IgD-negative memory B cell (primary cell): ENCODE data around the gene HOXB7. TPM values are rescaled to one million over a fixed set of nuclear protein-coding genes. Genes with fewer than 3 reads are reported as not detected.

Experiments used
- H3K27ac Mint-ChIP-seq, 3 donors: one replicate each; pipeline ENCODE4 v1.8.0; 2020 to 2022; ENCODE audit warnings: mild to moderate bottlenecking in 3 of 3, mixed read lengths in 3 of 3, moderate library complexity in 1 of 3
- H3K27me3 Mint-ChIP-seq: one replicate; pipeline ENCODE4 v1.8.0; 2021; ENCODE audit warnings: mixed read lengths
- H3K36me3 Mint-ChIP-seq: one replicate; pipeline ENCODE4 v1.8.0; 2020; ENCODE audit warnings: mild to moderate bottlenecking, mixed read lengths
- H3K4me1 Mint-ChIP-seq, 3 donors: one replicate each; pipeline ENCODE4 v1.8.0; 2020 to 2022; ENCODE audit warnings: mixed read lengths in 3 of 3, mild to moderate bottlenecking in 1 of 3
- H3K4me3 Mint-ChIP-seq, 4 donors: one replicate each; pipeline ENCODE4 v1.8.0; 2020 to 2022; ENCODE audit warnings: mild to moderate bottlenecking in 4 of 4, mixed read lengths in 4 of 4, moderate library complexity in 3 of 4
- H3K9me3 Mint-ChIP-seq, 3 donors: one replicate each; pipeline ENCODE4 v1.8.0; 2020 to 2021; ENCODE audit warnings: mixed read lengths in 3 of 3, mild to moderate bottlenecking in 1 of 3
- polyA plus RNA-seq: library from polyadenylated mRNA; unstranded; fragments of 300-500 nt; fragmentation: Illumina TruSeq; gene quantifications from one replicate; pipeline ENCODE4 v1.2.3, GENCODE V29; 2021

Gene HOXB7
- polyA plus RNA-seq, 1 donor from 2014 or later: not detected

GRCh38 chr17:48630009-48630924 is 19.4 kb upstream of the HOXB7 start:
- H3K4me3 Mint-ChIP-seq: no peak overlapping the region
- H3K36me3 Mint-ChIP-seq: peaks cover 1% of the 10 kb centered on the region
- H3K27ac Mint-ChIP-seq: peak overlapping the region in 1 of 3 donors; percentile 34
- peaks cover 63% of the 10 kb centered on the region for H3K27me3 Mint-ChIP-seq
- peaks cover 5 to 10% (median 5%) of the 10 kb centered on the region in 3 donors for H3K4me1 Mint-ChIP-seq
- H3K9me3 Mint-ChIP-seq: peaks cover 0 to 4% (median 0%) of the 10 kb centered on the region in 3 donors

DNA sequence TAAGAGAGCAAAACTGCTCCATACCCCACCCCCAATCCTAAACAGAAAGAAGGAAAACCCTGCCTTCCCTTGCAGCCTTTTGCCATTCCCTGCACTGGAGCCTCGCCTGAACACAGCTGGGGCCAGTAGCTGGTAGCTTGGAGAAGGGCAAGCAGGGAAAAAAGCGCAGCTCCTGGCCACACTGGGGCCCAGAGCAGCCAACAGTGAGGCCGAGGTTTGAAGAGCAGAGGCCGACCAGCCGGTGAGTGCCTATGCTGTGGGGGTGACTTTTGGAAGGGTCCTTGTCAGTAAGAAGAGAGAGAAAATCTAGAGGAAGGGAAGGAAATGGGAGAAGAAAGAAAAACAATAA is 18.6 kb upstream of the HOXB7 start:
- peak overlapping the region in 1 of 3 donors; percentile 26 for H3K27ac Mint-ChIP-seq
- peaks cover 5% of the 10 kb centered on the region in 3 donors for H3K4me1 Mint-ChIP-seq
- H3K9me3 Mint-ChIP-seq: peaks cover 0 to 4% (median 0%) of the 10 kb centered on the region in 3 donors
- H3K4me3 Mint-ChIP-seq: no peak overlapping the region
- H3K36me3 Mint-ChIP-seq: peaks cover 1% of the 10 kb centered on the region
- H3K27me3 Mint-ChIP-seq: peaks cover 55% of the 10 kb centered on the region

DNA sequence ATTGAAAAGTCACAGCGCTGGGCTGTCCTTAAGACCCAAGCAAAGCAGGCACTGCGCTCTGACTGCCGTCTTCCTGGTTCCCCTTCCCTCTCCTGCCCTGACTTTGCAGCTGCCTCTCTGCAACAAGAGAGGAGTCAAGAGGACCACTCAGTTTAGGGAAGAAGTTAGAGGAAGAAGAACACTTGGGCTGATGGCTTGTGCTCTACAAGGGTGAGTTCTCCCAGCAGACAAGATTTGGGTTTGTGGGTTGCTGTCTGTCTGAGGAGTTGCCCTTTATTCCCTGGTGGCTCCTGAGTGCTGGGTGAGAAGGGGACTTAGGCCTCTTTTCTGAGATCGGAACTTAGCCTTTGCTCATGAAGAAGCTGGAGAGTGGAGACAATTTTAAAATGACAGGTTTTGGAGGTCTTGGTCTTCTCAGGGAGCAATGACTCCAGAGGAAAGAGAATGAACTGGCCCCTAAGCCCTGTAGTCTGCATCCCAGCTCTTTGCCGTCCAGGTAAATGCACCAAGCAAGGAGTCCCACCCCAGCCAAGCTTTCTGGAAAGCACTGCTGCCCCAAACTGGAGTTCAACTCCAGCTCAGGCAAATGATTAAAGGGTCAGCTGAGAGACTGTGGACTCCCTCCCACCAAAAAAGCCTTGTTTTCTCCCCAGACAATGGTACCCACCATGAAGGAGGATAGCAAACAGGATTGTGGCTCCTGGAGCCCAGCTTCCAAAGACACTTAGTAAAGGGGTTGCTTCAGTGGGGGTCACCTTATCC is 18.0 kb upstream of the HOXB7 start:
- Mint-ChIP-seq H3K9me3 (peaks cover 0 to 4% (median 0%) of the 10 kb centered on the region in 3 donors), H3K4me1 (peaks cover 5% of the 10 kb centered on the region in 3 donors), H3K36me3 (peaks cover 1% of the 10 kb centered on the region), H3K27me3 (peaks cover 56% of the 10 kb centered on the region), H3K4me3 (peak overlapping the region in 1 of 4 donors; percentile 48), H3K27ac (peak overlapping the region in 2 of 3 donors; percentile 26 to 84)

- peak overlapping the region in 3 of 4 donors; percentile 9 to 80 (median 48) for H3K4me3 Mint-ChIP-seq
- peaks cover 0 to 4% (median 0%) of the 10 kb centered on the region in 3 donors for H3K9me3 Mint-ChIP-seq
- H3K36me3 Mint-ChIP-seq: peaks cover under 1% of the 10 kb centered on the region
- H3K4me1 Mint-ChIP-seq: peaks cover 4 to 5% (median 5%) of the 10 kb centered on the region in 3 donors
- H3K27ac Mint-ChIP-seq: peak overlapping the region in 2 of 3 donors; percentile 61 to 84
- H3K27me3 Mint-ChIP-seq: peaks cover 57% of the 10 kb centered on the region
These were observed 17.1 kb upstream of the HOXB7 start for GRCh38 chr17:48627623-48628521.

DNA sequence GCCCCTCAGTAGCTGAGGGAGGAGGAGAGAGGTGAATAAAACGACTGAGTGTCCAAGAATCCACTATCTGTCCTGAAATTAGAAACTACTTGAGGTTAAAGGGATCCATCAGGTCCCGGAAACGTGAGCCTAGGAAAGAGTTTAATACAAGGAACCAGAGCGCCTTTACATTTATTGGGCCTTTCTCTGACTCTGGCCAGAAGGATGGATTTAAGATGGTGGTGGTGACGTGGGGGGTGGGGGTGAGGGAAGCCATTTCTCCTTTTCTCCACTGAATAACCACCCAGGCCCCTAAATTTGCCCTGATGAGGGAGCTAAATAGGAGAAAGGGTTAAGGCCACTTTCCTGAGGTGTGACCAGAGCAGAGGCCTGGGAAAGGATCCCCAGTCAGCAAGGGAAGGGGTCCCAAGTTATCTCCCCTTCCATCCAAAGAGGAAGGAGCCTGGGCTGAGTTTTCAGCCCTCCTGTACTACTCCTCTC is 16.3 kb upstream of the HOXB7 start:
- H3K27ac Mint-ChIP-seq: peak overlapping the region in 1 of 3 donors; percentile 21
- peaks cover 0 to 5% (median 5%) of the 10 kb centered on the region in 3 donors for H3K4me1 Mint-ChIP-seq
- no peaks in the 10 kb centered on the region for H3K36me3 Mint-ChIP-seq
- peaks cover 0 to 4% (median 0%) of the 10 kb centered on the region in 3 donors for H3K9me3 Mint-ChIP-seq
- peaks cover 59% of the 10 kb centered on the region for H3K27me3 Mint-ChIP-seq
- H3K4me3 Mint-ChIP-seq: peak overlapping the region in 3 of 4 donors; percentile 45 to 80 (median 74)

DNA sequence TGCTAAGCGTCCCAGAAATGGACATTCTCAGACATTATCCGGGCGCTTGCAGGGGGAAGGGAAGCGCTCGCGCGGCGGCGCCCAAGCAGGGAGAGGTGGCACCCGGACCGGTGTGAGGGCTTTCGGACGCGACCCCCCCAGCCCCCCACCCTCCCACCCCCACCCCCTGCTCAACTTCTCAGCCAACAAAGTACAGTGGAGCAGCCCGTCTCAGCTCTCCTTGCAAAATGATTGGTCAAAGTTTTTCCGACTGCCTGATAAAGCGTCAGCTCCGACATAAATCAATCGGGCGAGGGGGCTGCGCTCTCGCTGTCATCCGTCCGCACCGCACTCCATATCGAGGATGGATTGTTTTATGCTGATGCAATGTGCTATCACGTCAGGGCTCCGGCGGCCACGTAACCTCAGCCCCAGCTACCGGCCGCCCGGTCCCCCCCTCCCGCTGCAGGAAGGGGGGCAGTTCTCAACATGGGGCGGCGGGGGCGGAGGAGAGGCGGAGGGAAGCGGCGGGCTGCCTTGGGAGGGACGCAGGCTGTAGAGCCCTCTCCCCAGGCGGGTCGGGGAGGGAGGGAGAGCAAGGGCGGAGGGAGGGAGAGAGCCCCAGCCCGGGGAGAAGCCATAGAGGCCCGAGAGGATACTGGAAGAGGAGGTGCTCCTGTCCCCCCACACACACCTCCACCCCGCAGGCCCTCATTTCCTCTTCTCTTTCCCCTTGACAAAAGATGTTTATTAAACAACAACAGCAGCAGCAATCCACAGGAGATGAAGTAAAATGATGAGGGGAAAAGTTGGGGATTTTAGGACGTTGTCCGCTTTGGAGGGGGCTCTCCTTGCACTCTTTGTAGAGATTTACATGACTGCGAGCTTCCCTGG is 15.7 kb upstream of the HOXB7 start, which contains the start of gene HOXB9:
Gene HOXB9 (minus strand): TSS at position 114 of the 873 bp plus-strand sequence. CDS start 89 bp downstream, at position 25.
- peaks cover 0 to 5% (median 5%) of the 10 kb centered on the region in 3 donors for H3K4me1 Mint-ChIP-seq
- peaks cover 61% of the 10 kb centered on the region for H3K27me3 Mint-ChIP-seq
- no peaks in the 10 kb centered on the region for H3K36me3 Mint-ChIP-seq
- H3K4me3 Mint-ChIP-seq: peak within 1 kb of the TSS; percentile 74 to 93 (median 83)
- peak within 1 kb of the TSS; percentile 32 to 74 (median 71) for H3K27ac Mint-ChIP-seq
- peaks cover 0 to 4% (median 0%) of the 10 kb centered on the region in 3 donors for H3K9me3 Mint-ChIP-seq

DNA sequence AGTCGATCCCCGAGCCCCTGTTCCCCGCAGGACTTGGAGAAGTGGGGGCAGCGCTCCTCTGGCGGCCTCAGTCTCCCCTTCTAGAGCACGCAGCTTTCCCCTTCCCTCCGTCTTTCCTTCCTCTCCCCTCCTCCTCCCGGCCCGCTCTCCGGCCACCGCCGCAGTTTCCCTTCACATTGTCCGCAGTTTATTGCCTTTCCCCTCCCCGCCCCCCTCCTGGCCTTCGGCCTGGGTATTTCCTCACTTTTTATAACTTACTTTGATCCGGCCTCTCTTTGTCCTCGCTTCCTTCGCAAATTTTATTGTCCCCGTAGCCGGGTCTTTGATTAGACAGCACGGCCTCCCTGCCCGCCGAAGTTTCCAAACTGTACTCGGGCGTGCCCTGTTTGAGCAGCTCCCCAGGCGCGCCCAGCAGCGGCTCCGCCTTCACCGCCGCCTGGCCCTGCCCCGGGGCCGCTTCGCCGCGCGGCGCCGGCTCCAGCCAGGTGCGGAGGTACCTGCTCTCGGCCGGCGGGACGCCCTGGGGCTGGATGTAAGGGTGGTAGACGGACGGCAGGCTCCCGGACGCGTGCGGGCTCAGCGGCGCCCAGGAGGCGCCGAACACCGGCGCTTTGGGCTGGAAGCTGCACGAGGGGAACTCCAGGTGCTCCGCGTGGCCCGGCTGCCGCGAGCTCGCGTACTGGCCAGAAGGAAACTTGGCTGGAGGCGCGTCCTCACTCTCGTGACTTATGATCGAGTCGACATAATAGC is 14.9 kb upstream of the HOXB7 start:
- peak overlapping the region; percentile 32 to 74 (median 39) for H3K27ac Mint-ChIP-seq
- H3K9me3 Mint-ChIP-seq: peaks cover 0 to 4% (median 0%) of the 10 kb centered on the region in 3 donors
- peaks cover 67% of the 10 kb centered on the region for H3K27me3 Mint-ChIP-seq
- peak overlapping the region; percentile 74 to 93 (median 83) for H3K4me3 Mint-ChIP-seq
- H3K4me1 Mint-ChIP-seq: peaks cover 0 to 5% (median 5%) of the 10 kb centered on the region in 3 donors
- H3K36me3 Mint-ChIP-seq: peaks cover 1% of the 10 kb centered on the region

- Mint-ChIP-seq H3K4me3 (peak overlapping the region; percentile 41 to 90 (median 70)), H3K27me3 (peaks cover 73% of the 10 kb centered on the region), H3K27ac (peak overlapping the region in 2 of 3 donors; percentile 64 to 76), H3K36me3 (peaks cover 1% of the 10 kb centered on the region), H3K9me3 (peaks cover 0 to 4% (median 0%) of the 10 kb centered on the region in 3 donors), H3K4me1 (peaks cover 0 to 5% (median 5%) of the 10 kb centered on the region in 3 donors)
These were observed 14.0 kb upstream of the HOXB7 start for GRCh38 chr17:48624544-48625494.

- peaks cover 0 to 4% (median 0%) of the 10 kb centered on the region in 3 donors for H3K9me3 Mint-ChIP-seq
- H3K27me3 Mint-ChIP-seq: peaks cover 72% of the 10 kb centered on the region
- peak overlapping the region in 2 of 4 donors; percentile 58 to 82 for H3K4me3 Mint-ChIP-seq
- H3K27ac Mint-ChIP-seq: peak overlapping the region in 1 of 3 donors; percentile 64
- peaks cover 0 to 5% (median 5%) of the 10 kb centered on the region in 3 donors for H3K4me1 Mint-ChIP-seq
- peaks cover 1% of the 10 kb centered on the region for H3K36me3 Mint-ChIP-seq
These were observed 13.3 kb upstream of the HOXB7 start for GRCh38 chr17:48624118-48624517.

GRCh38 chr17:48623583-48623982 is 12.8 kb upstream of the HOXB7 start:
- Mint-ChIP-seq H3K9me3 (peaks cover 0 to 4% (median 0%) of the 10 kb centered on the region in 3 donors), H3K36me3 (peaks cover 1% of the 10 kb centered on the region), H3K4me1 (peaks cover 2 to 6% (median 5%) of the 10 kb centered on the region in 3 donors), H3K27ac (peak overlapping the region in 1 of 3 donors; percentile 66), H3K27me3 (peaks cover 72% of the 10 kb centered on the region), H3K4me3 (peak overlapping the region in 1 of 4 donors; percentile 58)

GRCh38 chr17:48622857-48623256 is 12.0 kb upstream of the HOXB7 start:
- Mint-ChIP-seq H3K27me3 (peaks cover 73% of the 10 kb centered on the region), H3K4me3 (peak overlapping the region in 2 of 4 donors; percentile 61 to 64), H3K36me3 (peaks cover 1% of the 10 kb centered on the region), H3K9me3 (peaks cover 0 to 4% (median 0%) of the 10 kb centered on the region in 3 donors), H3K4me1 (peaks cover 5 to 10% (median 6%) of the 10 kb centered on the region in 3 donors), H3K27ac (peak overlapping the region in 2 of 3 donors; percentile 6 to 66)
